CD1c-positive myeloid dendritic cell (primary cell): Measurements from ENCODE around the gene CXCL13.
"Not testable (repeated sequence)": the region's sequence is repeated elsewhere in the genome, so short reads cannot be mapped to it uniquely, and the experiment has no call there.

Experiments
- DNase-seq: peaks from one replicate; pipeline ENCODE4 v3.0.0-alpha.2; 2016; ENCODE audit errors: extremely low spot score

Gene CXCL13

GRCh38 chr4:77601614-77602187 lies 3.9 kb upstream of the CXCL13 start:
- no peak for DNase-seq

- DNase-seq: no peak
Measured at GRCh38 chr4:77613267-77613666, 7.6 kb downstream of the CXCL13 start.

- DNase-seq: no peak
Measured at GRCh38 chr4:77615153-77615552, 9.5 kb downstream of the CXCL13 start.

DNA sequence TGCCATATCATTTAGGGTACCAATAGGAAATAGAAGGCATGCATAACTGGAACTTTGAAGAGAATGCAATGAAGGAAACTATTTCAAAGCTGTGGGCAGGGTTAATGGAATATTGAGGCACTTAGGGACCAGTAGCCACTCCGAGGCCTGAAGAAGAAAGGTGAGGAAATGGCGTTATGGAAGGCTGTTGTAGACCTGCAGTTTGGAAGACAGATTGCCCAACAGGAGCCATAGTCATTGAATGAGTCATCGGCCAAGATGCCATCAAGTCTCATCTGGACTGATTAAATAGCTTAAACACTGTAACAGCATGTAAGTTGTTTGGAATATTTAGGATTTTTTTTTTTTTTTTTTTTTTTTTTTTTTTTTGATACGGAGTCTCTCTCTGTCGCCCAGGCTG lies 11.6 kb downstream of the CXCL13 start:
- no peak for DNase-seq

GRCh38 chr4:77618383-77619241 lies 13.0 kb downstream of the CXCL13 start:
- DNase-seq: peak; percentile 59

DNA sequence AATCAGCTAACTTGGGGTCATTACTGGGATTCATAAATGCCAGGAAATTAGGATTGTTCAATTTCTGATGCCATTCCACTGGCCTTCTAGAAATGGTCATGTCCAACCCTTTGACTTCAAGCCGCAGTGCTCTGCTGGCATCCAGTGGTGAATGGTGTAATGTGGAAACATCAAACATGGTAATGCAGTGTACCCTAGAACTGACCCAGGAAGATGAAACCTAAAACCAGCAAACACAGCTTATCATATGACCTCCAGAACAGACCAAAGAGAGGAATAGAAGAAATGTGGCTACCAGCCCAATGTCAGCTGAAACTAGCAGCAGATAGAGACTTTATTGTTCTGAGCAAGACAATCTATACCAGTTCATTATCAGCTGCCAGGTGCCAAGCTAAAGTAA lies 13.8 kb downstream of the CXCL13 start:
- DNase-seq: no peak

GRCh38 chr4:77621254-77621653 lies 15.6 kb downstream of the CXCL13 start:
- no peak for DNase-seq

GRCh38 chr4:77623091-77623490 lies 17.5 kb downstream of the CXCL13 start:
- DNase-seq: no peak

GRCh38 chr4:77624213-77624612 lies 18.6 kb downstream of the CXCL13 start:
- DNase-seq: no peak

DNA sequence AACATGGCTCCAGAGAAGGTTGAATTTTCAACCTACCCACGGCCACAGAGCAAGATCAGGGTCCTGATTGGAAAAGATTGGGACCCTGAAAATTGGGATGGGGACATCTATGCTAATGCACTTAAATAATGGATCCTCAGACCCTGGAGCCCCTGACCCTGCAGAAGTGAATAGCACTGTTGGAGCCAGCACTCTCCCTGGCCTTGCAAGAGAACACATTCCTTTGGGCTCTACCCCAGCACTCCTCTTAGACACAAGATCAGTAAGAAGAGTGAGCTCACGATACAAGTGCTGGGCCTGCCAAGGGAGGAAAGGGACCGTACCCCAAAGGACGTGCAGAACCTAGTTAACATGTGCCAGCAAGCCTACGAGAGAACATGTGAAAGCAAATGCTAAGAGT lies 19.9 kb downstream of the CXCL13 start:
- no peak for DNase-seq

GRCh38 chr4:77629885-77630284 lies 24.3 kb downstream of the CXCL13 start:
- no peak for DNase-seq

DNA sequence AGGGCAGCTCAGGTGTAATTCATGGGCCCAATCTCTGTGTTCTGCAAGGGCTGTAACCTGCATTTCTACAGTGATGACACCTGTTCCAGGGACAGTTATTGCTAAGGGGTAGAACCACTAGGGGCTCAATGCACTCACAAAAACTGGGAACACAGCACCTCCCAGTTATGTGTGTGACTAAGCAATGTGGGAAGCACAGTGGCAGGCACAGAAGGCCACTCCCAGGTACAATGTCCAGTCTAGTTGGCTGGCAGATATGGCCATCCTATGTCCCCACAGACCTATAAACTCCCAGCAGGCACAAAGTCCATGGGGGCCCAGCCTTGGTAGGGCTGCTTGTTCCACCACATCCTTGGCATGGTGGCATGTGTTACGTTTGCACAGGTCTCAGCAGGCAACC lies 25.7 kb downstream of the CXCL13 start:
- DNase-seq: no peak

DNA sequence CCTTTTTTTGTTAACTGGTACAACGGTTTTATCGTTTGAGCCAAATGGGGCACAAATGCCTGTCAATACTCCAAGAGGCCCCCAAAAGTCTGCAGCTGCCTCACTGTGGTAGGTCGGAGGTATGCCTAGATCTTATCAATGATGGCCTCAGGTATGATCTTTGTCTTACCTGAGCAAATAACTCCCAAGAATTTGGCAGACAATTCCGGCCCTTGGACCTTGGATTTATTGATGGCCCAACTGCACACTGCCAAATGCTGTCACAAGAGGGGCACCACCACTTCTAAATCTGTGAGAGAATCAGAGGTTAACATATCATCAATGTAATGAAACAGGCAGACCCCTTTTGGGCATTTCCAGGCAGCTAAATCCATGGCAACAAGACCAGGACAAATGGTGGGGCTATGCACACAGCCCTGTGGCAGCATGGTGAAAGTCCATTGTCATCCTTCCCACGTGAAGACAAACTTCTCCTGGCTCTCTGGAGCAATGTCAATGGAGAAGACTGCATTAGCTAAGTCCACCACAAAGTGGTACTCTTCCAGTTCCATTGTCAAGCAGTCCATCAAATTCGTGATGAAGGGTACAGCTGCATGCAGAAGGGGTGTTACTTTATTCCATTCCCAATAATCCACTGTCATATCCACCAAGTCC lies 28.6 kb downstream of the CXCL13 start:
- no peak for DNase-seq

DNA sequence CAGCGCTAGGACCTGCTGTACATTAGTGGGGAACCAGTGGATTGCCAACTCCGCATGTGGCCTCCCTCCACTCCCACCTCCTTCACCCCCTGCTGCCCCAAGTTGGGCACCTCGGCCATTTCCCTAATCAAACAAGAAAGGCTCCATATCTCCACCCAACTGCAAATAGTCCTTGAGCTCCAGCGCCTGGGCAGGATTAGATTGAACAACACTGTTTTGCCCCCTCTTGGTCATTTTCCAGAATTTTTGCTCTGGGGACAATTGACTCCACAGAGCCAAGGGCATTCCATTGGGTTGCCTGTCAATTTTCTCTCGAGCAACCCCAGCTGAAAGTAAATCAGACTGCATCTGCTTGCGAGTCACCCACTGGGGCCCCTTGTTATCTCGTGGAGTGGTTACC lies 29.6 kb downstream of the CXCL13 start:
- no peak for DNase-seq

- no peak for DNase-seq
Measured at GRCh38 chr4:77635876-77636275, 30.3 kb downstream of the CXCL13 start.

DNA sequence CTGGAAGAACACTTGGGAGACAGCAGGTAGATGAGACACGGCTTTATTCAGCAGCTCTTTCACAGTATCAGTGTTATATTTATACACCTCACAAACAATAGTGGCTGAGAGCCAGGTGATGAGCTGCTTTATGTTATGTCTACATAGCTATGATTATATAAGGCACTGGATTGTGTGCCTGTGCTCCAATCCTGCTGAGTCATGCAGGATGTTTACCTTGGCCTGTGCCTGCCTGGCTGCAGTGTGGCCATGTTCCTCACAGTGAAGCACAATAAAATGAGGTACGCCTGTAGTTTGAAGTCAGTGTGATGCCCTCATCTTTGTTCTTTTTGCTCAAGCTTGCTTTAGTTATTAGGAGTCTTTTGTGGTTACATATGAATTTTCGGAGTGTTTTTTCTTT lies 31.3 kb downstream of the CXCL13 start:
- DNase-seq: no peak

- DNase-seq: not testable (repeated sequence)
Measured at GRCh38 chr4:77644069-77644468, 38.4 kb downstream of the CXCL13 start.

GRCh38 chr4:77650787-77651186 lies 45.2 kb downstream of the CXCL13 start:
- no peak for DNase-seq

DNA sequence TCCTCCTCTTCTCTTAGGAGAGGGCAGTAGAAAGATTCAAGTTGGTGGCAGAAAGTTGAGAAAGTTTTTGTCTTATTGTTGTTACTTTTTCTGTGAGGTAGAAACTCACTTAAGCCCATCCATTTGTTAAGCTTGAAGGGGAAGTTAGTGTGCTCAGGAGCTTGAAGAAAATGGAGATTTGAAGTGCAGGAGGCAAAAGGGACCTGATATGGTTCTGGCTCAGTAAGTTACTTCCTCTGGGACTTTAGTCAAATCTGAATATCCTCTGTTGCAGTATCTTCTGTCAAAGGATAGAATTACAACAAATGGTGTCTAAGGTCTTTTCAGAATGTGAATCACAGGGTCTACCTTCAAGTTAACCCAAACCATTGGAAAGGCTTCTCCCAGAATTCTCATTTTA lies 46.2 kb downstream of the CXCL13 start:
- DNase-seq: no peak

DNA sequence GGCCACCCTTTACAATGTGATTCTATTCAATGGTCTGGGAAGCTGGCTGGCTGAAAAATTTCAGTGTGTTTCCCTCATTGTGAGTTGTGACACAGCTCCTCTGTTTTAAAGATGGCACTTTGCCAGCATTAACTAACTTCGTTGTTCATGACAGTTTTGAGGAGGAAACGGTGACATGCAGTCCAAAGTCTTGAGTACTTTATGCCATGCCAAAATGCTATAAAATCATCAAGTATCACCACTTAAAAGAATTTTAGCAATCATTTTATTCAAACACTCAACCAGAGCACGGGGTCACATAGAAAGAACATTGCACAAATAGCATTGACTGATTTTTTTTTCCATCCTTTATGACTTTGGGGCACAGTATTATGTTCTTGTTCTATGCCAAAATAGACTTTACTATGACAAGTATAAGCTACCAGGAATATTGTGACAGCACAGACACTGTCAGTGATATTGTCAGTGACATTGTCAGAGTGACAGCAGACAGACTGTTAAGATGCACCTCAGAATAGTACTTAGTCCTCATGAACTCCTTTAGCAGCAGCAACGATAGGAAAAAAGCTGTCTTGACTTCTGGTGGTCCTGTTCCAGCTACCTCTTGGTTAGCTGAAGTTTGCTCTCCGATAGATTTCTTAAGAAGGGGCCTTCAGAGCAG lies 46.7 kb downstream of the CXCL13 start:
- no peak for DNase-seq

GRCh38 chr4:77653162-77653758 lies 47.6 kb downstream of the CXCL13 start:
- no peak for DNase-seq

DNA sequence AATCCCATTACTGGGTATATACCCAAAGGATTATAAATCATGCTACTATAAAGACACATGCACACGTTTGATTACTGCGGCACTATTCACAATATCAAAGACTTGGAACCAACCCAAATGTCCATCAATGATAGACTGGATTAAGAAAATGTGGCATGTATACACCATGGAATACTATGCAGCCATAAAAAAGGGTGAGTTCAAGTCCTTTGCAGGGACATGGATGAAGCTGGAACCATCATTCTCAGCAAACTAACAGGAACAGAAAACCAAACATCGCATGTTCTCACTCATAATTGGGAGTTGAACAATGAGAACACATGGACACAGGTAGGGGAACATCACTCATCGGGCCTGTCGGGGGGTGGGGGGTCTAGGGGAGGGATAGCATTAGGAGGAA lies 54.7 kb downstream of the CXCL13 start:
- DNase-seq: not testable (repeated sequence)
